ENCODE data around the gene CHRNB2.

CHRNB2 gene

GRCh38 chr1:154553056-154554030, 14.2 kb upstream of the CHRNB2 start:
- DNase-seq, result no peak

- no peak for DNase-seq
Observed at GRCh38 chr1:154556422-154556821, 11.2 kb upstream of the CHRNB2 start.

- no peak for DNase-seq
Observed at GRCh38 chr1:154557248-154557938, 10.2 kb upstream of the CHRNB2 start.

- no peak for DNase-seq
Observed at GRCh38 chr1:154557939-154558719, 9.4 kb upstream of the CHRNB2 start, which contains the start of gene UBE2Q1. UBE2Q1 (minus strand) TSS chr1:154558662; CDS start chr1:154558553, 109 bp downstream.

- DNase-seq, result peak; percentile 95
Observed at GRCh38 chr1:154558720-154559465, 8.7 kb upstream of the CHRNB2 start.

GRCh38 chr1:154559466-154560044, 8.0 kb upstream of the CHRNB2 start:
- DNase-seq, result peak; percentile 81

- no peak for DNase-seq
Observed at GRCh38 chr1:154565876-154566275, 1.7 kb upstream of the CHRNB2 start.

GRCh38 chr1:154568157-154568815, 708 bp downstream of the CHRNB2 start:
- DNase-seq, result no peak

GRCh38 chr1:154571244-154571963, 3.8 kb downstream of the CHRNB2 start:
- no peak for DNase-seq

GRCh38 chr1:154571964-154572288, 4.3 kb downstream of the CHRNB2 start:
- DNase-seq, result no peak

GRCh38 chr1:154572468-154573167, 5.0 kb downstream of the CHRNB2 start:
- DNase-seq, result no peak

GRCh38 chr1:154573168-154573510, 5.6 kb downstream of the CHRNB2 start:
- no peak for DNase-seq

- DNase-seq, result no peak
Observed at GRCh38 chr1:154574716-154575115, 7.1 kb downstream of the CHRNB2 start.

- no peak for DNase-seq
Observed at GRCh38 chr1:154575147-154575927, 7.8 kb downstream of the CHRNB2 start.

- no peak for DNase-seq
Observed at GRCh38 chr1:154575951-154576566, 8.5 kb downstream of the CHRNB2 start.

GRCh38 chr1:154577346-154578057, 9.9 kb downstream of the CHRNB2 start:
- no peak for DNase-seq

GRCh38 chr1:154578058-154578418, 10.5 kb downstream of the CHRNB2 start:
- DNase-seq, result no peak

- no peak for DNase-seq
Observed at GRCh38 chr1:154579374-154579773, 11.8 kb downstream of the CHRNB2 start.
